MCF 10A (cell line): ENCODE data around the gene GCDH. TPM values are rescaled to one million over a fixed set of nuclear protein-coding genes. Genes with fewer than 3 reads are reported as not detected.

Experiments used
- BruUV-seq: library from RNA; stranded (reverse); fragments of 400-500 nt; replicated peaks from 2 replicates; lab custom pipeline; 2021; lab: Mats Ljungman, UMichigan
- CTCF ChIA-PET: fragments of 300-600 bp; sonication (Branson Sonifier 250); formaldehyde crosslinking; extraction: SDS; loops from one replicate; lab custom pipeline; 2021; ENCODE audit warnings: antibody characterized with exemption, inconsistent platforms; lab: Yijun Ruan, JAX
- POLR2A ChIA-PET: fragments of 300-600, 350-650 bp; sonication (Branson Sonifier 250); formaldehyde crosslinking; extraction: SDS; loops from one replicate; lab custom pipeline; 2020; ENCODE audit warnings: antibody characterized with exemption, inconsistent platforms; lab: Yijun Ruan, JAX
- DNase-seq: peaks from one replicate; pipeline ENCODE4 v3.0.0-alpha.2; 2018; ENCODE audit not compliant: unreplicated experiment
- H3K27ac Mint-ChIP-seq: one replicate; pipeline ENCODE4 v1.8.0; 2022; ENCODE audit warnings: mild to moderate bottlenecking, low read depth, mixed read lengths; ENCODE audit not compliant: unreplicated experiment
- H3K27me3 Mint-ChIP-seq: one replicate; pipeline ENCODE4 v1.8.0; 2022; ENCODE audit warnings: mixed read lengths; ENCODE audit not compliant: insufficient read depth, unreplicated experiment
- H3K36me3 Mint-ChIP-seq: one replicate; pipeline ENCODE4 v1.8.0; 2022; ENCODE audit warnings: mild to moderate bottlenecking, moderate library complexity, mixed read lengths; ENCODE audit not compliant: insufficient read depth, unreplicated experiment
- H3K4me1 Mint-ChIP-seq: one replicate; pipeline ENCODE4 v1.8.0; 2022; ENCODE audit warnings: mixed read lengths; ENCODE audit not compliant: insufficient read depth, unreplicated experiment
- H3K4me3 Mint-ChIP-seq: one replicate; pipeline ENCODE4 v1.8.0; 2022; ENCODE audit warnings: mild to moderate bottlenecking, moderate library complexity, mixed read lengths; ENCODE audit not compliant: unreplicated experiment
- H3K9me3 Mint-ChIP-seq: one replicate; pipeline ENCODE4 v1.8.0; 2022; ENCODE audit warnings: mixed read lengths; ENCODE audit not compliant: unreplicated experiment
- CTCF ChIP-seq: fragments of 200-600 bp; IDR thresholded peaks from one replicate; pipeline ENCODE4 v1.8.0; 2022; ENCODE audit warnings: antibody characterized with exemption, mild to moderate bottlenecking; ENCODE audit not compliant: unreplicated experiment
- intact Hi-C: fragments of 100-400 bp; cut with micrococcal nuclease; formaldehyde crosslinking; loops from 2 replicates; pipeline ENCODE4 v1.14.1; 2022
- total RNA-seq: library from RNA; stranded (reverse); gene quantifications from 2 replicates; pipeline ENCODE4 v1.2.3, GENCODE V29; 2022

The GCDH gene
- total RNA-seq, 1 experiment from 2014 or later: 38.0 TPM

- no peak overlapping the region for H3K4me3 Mint-ChIP-seq
Measured at GRCh38 chr19:12864721-12865715, 25.9 kb upstream of the GCDH start.

GRCh38 chr19:12865746-12866415 is 25.1 kb upstream of the GCDH start:
- Mint-ChIP-seq H3K36me3 (no peaks in the 10 kb centered on the region), H3K27me3 (no peaks in the 10 kb centered on the region), H3K27ac (no peak overlapping the region), H3K4me3 (no peak overlapping the region), H3K4me1 (no peaks in the 10 kb centered on the region), H3K9me3 (no peaks in the 10 kb centered on the region)
- intact Hi-C loops: no loop called here
- no peak for DNase-seq
- no peak for TF ChIP-seq CTCF
- no TSS peak for BruUV-seq
- CTCF ChIA-PET: interaction anchor here (0.6 to 4.4 kb wide), 4 partner anchors 18 to 942 kb away, joined by 3 to 33 read pairs (median 10); no protein-coding TSS in a partner anchor
- POLR2A ChIA-PET: no interaction called here

More at GRCh38 chr19:12864721-12865715, 25.9 kb upstream of the GCDH start:
- intact Hi-C loops: no loop called here
- no peak overlapping the region for H3K27ac Mint-ChIP-seq
- TF ChIP-seq CTCF: no peak
- H3K9me3 Mint-ChIP-seq: no peaks in the 10 kb centered on the region
- no peaks in the 10 kb centered on the region for H3K27me3 Mint-ChIP-seq
- no peaks in the 10 kb centered on the region for H3K4me1 Mint-ChIP-seq
- no TSS peak for BruUV-seq
- POLR2A ChIA-PET: no interaction called here
- H3K36me3 Mint-ChIP-seq: no peaks in the 10 kb centered on the region
- no peak for DNase-seq
- CTCF ChIA-PET: interaction anchor here (0.6 to 4.4 kb wide), 4 partner anchors 17 to 941 kb away, joined by 3 to 33 read pairs (median 10); no protein-coding TSS in a partner anchor

- Mint-ChIP-seq H3K9me3 (no peaks in the 10 kb centered on the region), H3K4me1 (no peaks in the 10 kb centered on the region), H3K36me3 (no peaks in the 10 kb centered on the region), H3K4me3 (no peak overlapping the region), H3K27me3 (no peaks in the 10 kb centered on the region), H3K27ac (no peak overlapping the region)
- CTCF ChIA-PET: interaction anchor here (2.5 kb wide), 1 partner anchor 190 kb away, joined by 11 read pairs; no protein-coding TSS in a partner anchor
- POLR2A ChIA-PET: no interaction called here
- no peak for DNase-seq
- TF ChIP-seq CTCF: no peak
- BruUV-seq: no TSS peak
- intact Hi-C loops: no loop called here
Measured at GRCh38 chr19:12866416-12867119, 24.4 kb upstream of the GCDH start.
